Measurements from ENCODE around the gene NAT8L. TPM values are rescaled to one million over a fixed set of nuclear protein-coding genes. Genes with fewer than 3 reads are reported as not detected.

NAT8L gene
- total and polyA plus RNA-seq, 2 donors (not counting 3 experiments of a cell fraction or from before 2014, with no cell fraction given) = 0.10 to 0.11 TPM

- no peaks in the 10 kb centered on the region for H3K36me3 ChIP-seq (ENCODE audit: control insufficient read depth in 2 of 2, extremely low read depth in 1 of 2, insufficient read depth in 2 of 2, low read length in 2 of 2)
- no peak overlapping the region for H3K9ac ChIP-seq (replicated peaks; ENCODE audit: extremely low read depth, insufficient read depth, low read length)
- peaks cover 24 to 39% of the 10 kb centered on the region in 2 experiments for H3K27me3 ChIP-seq (ENCODE audit: control insufficient read depth in 2 of 2, insufficient read depth in 2 of 2, low read length in 2 of 2)
- intact Hi-C loops (cut with micrococcal nuclease) = no loop called here
- no peak for FAIRE-seq
- H3K4me1 ChIP-seq (ENCODE audit: control insufficient read depth, extremely low read depth, insufficient read depth, low read length) = no peaks in the 10 kb centered on the region
- BruUV-seq (replicated peaks) = no TSS peak
- POLR2A ChIA-PET = no interaction called here
- no peak overlapping the region for H3K4me2 ChIP-seq (ENCODE audit: insufficient read depth, low read length)
- H2AFZ ChIP-seq (ENCODE audit: low read depth, low read length) = no peak overlapping the region
- CTCF ChIA-PET = interaction anchor here (0.6 to 0.7 kb wide), 2 partner anchors 351 to 539 kb away, joined by 3 to 4 read pairs; no protein-coding TSS in a partner anchor
- TF ChIP-seq EZH2 (IDR thresholded peaks at IDR 0.05; ENCODE audit: borderline replicate concordance, low read depth, low read length, severe bottlenecking) = peak; percentile 92
- TF ChIP-seq MYC (IDR thresholded peaks at IDR 0.05; ENCODE audit: low read depth, low read length) = no peak
- no peak overlapping the region for H3K27ac ChIP-seq (ENCODE audit: insufficient read depth, low read depth, low read length)
- dilution Hi-C loops (cut with MboI; ENCODE audit: extremely low pct_ligation_motif_present, low sequenced_read_pairs) = no loop called here
- H3K4me3 ChIP-seq (replicated peaks in 1 of 3; ENCODE audit: insufficient read depth in 1 of 3, low read depth in 1 of 3, low read length in 3 of 3) = peak overlapping the region in 1 of 3 experiments; percentile 4
- H3K79me2 ChIP-seq (ENCODE audit: control insufficient read depth, insufficient read depth, low read length) = no peaks in the 10 kb centered on the region
- H4K20me1 ChIP-seq (replicated peaks; ENCODE audit: control insufficient read depth, extremely low read depth, insufficient read depth, low read length) = no peaks in the 10 kb centered on the region
- no peak for DNase-seq (ENCODE audit: low read depth, low spot score)
- no peaks in the 10 kb centered on the region for H3K9me1 ChIP-seq (replicated peaks; ENCODE audit: control insufficient read depth, extremely low read depth, insufficient read depth, low read length)
- no peaks in the 10 kb centered on the region for H3K9me3 ChIP-seq (replicated peaks; ENCODE audit: control insufficient read depth, insufficient read depth, low read length)
Observed at GRCh38 chr4:2059726-2060602, 837 bp downstream of the NAT8L start.

- no TSS peak for BruUV-seq (replicated peaks)
- POLR2A ChIA-PET = no interaction called here
- no peak for TF ChIP-seq JUN (IDR thresholded peaks at IDR 0.05; ENCODE audit: borderline replicate concordance, insufficient read depth, insufficient read length, low read depth)
- peak; percentile 18 for TF ChIP-seq EZH2 (IDR thresholded peaks at IDR 0.05; ENCODE audit: borderline replicate concordance, low read depth, low read length, severe bottlenecking)
- no peak for TF ChIP-seq POLR2A (IDR thresholded peaks at IDR 0.05; ENCODE audit: low read depth, low read length)
Observed at GRCh38 chr4:2060611-2061185, 1.6 kb downstream of the NAT8L start.

More at GRCh38 chr4:2060611-2061185, 1.6 kb downstream of the NAT8L start:
- H3K9me1 ChIP-seq (replicated peaks; ENCODE audit: control insufficient read depth, extremely low read depth, insufficient read depth, low read length) = no peaks in the 10 kb centered on the region
- dilution Hi-C loops (cut with MboI; ENCODE audit: extremely low pct_ligation_motif_present, low sequenced_read_pairs) (no loop called here), intact Hi-C loops (cut with micrococcal nuclease) (no loop called here)
- H3K9me3 ChIP-seq (replicated peaks; ENCODE audit: control insufficient read depth, insufficient read depth, low read length) = no peaks in the 10 kb centered on the region
- FAIRE-seq (no peak), DNase-seq (ENCODE audit: low read depth, low spot score) (no peak)
- no peak overlapping the region for H3K4me3 ChIP-seq (replicated peaks in 1 of 3; ENCODE audit: insufficient read depth in 1 of 3, low read depth in 1 of 3, low read length in 3 of 3)
- no peak overlapping the region for H3K27ac ChIP-seq (ENCODE audit: insufficient read depth, low read depth, low read length)
- no peaks in the 10 kb centered on the region for H3K79me2 ChIP-seq (ENCODE audit: control insufficient read depth, insufficient read depth, low read length)
- peaks cover 22 to 36% of the 10 kb centered on the region in 2 experiments for H3K27me3 ChIP-seq (ENCODE audit: control insufficient read depth in 2 of 2, insufficient read depth in 2 of 2, low read length in 2 of 2)
- H3K36me3 ChIP-seq (ENCODE audit: control insufficient read depth in 2 of 2, extremely low read depth in 1 of 2, insufficient read depth in 2 of 2, low read length in 2 of 2) = no peaks in the 10 kb centered on the region
- H2AFZ ChIP-seq (ENCODE audit: low read depth, low read length) = no peak overlapping the region
- no peaks in the 10 kb centered on the region for H3K4me1 ChIP-seq (ENCODE audit: control insufficient read depth, extremely low read depth, insufficient read depth, low read length)
- H3K4me2 ChIP-seq (ENCODE audit: insufficient read depth, low read length) = no peak overlapping the region
- H4K20me1 ChIP-seq (replicated peaks; ENCODE audit: control insufficient read depth, extremely low read depth, insufficient read depth, low read length) = no peaks in the 10 kb centered on the region
- H3K9ac ChIP-seq (replicated peaks; ENCODE audit: extremely low read depth, insufficient read depth, low read length) = no peak overlapping the region
- CTCF ChIA-PET = interaction anchor here (0.6 to 0.7 kb wide), 2 partner anchors 352 to 538 kb away, joined by 3 to 4 read pairs; no protein-coding TSS in a partner anchor

Measured in endothelial cell of umbilical vein (primary cell).